Stimulated activated CD8-positive, alpha-beta memory T cell treated with anti-CD3 and anti-CD28 coated beads, Interleukin-2, amount 100 ng/mL, for 48 hours (primary cell): Measurements from ENCODE around the gene PSEN2.
"Not testable (repeated sequence)": the region's sequence is repeated elsewhere in the genome, so short reads cannot be mapped to it uniquely, and the experiment has no call there.

Experiments used
- DNase-seq, 2 donors: peaks; one replicate each; pipeline ENCODE4 v3.0.0-alpha.2; 2020; ENCODE audit warnings: low read depth in 2 of 2

PSEN2 gene

DNA sequence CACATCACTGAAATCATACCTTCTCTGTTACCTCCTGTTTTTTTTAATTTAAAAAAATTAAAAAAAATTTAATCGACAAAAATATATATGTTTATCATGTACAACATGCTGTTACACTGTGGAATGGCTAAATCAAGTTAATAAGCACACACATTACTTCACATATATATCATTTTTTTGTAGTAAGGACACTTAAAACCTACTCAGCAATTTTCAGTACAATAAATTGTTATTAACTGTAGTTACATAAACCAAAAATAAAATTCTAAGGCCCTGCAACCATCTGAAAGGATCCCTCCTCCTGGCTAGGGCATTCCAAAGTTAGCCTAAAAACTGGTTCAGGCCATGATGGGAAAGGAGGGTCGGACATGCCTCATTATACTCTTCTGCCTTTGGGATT is 46.1 kb downstream of the PSEN2 start:
- DNase-seq = no peak

DNA sequence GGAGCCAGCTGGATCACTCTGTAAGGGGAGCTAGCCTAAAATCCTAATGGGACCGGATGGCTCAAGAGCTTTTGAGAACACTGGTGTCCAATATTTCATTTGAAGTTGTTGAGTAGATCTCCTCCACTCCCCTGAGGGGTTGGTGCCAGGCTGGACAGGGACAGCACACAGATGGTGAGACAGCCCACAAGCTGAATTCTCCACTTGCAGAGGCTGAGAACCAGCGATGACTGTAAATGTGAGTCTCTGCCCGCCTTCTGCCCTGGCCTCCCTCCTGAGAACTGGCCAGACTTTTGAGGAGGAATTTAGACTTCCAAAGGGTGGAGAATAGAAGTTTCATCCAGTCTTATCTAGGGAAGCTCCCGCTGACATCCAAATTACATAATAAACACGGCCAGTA is 49.2 kb downstream of the PSEN2 start:
- DNase-seq = no peak

DNA sequence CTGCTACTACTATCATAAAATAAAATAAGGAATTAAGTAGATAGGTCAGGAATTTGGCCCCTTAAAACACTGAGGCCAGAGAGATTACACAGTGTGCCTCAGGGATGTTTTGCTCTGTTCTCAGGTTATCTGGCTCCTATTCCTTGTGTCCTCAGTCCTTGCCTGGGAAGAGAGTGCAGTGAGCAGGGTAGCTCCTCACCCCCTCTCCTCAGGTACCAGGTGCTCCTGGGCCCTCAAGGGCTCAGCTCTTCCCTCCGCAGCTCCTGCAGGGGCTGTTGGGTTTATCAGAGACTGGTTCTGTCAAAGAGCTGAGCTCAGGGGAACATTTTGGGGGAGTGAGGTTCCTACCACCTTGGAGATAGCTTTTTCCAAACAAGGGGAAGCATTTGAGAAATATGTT is 49.6 kb downstream of the PSEN2 start:
- DNase-seq = no peak

DNA sequence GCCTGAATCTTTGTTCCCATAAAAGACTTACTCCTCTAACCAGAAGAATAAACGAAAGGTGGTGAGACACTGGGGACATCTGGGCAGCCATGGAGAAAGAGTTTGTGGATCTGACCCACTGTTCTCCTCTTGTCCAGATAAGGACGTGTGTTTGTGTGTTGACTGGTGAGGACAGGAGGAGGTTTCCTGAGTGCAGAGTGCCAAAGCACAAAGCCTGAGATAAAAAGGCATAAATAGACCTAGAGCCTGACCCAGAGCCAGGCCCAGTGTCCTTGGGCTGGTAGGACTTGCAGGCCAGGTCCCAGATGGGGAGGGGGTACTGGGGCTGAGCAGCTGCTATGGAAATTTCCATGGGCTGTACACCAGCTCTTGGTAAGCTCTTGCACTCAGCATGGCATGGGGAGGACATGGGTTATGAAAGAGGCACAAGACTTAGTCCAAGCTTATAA is 50.1 kb downstream of the PSEN2 start:
- no peak for DNase-seq

DNA sequence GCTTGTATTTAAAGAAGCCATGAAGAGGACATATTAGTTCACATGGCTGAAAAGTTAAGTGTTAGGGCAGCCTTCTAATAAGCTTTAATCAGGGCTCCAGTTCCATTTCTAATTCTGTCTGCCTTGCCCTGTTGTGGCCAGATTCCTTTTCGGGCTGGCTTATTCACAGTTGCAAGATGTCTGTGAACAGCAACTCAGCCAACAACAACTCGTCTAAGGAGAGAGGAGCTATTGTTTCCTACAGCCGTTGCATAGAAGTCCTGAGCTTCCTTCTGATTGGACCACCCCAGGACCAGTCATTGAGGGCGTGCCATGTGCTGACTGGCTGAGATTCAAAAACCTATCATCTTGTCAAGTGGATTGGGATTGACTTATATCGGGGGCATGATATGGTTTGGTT is 51.1 kb downstream of the PSEN2 start:
- DNase-seq = no peak

DNA sequence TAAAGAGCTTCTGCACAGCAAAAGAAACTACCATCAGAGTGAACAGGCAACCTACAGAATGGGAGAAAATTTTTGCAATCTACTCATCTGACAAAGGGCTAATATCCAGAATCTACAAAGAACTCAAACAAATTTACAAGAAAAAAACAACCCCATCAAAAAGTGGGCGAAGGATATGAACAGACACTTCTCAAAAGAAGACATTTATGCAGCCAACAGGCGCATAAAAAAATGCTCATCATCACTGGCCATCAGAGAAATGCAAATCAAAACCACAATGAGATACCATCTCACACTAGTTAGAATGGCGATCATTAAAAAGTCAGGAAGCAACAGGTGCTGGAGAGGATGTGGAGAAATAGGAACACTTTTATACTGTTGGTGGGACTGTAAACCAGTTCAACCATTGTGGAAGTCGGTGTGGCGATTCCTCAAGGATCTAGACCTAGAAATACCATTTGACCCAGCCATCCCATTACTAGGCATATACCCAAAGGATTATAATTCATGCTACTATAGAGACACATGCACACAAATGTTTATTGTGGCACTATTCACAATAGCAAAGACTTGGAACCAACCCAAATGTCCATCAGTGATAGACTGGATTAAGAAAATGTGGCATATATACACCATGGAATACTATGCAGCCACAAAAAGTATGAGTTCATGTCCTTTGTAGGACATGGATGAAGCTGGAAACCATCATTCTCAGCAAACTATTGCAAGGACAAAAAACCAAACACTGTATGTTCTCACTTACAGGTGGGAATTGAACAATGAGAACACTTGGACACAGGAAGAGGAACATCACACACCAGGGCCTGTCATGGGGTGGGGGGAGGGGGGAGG is 59.1 kb downstream of the PSEN2 start:
- DNase-seq = not testable (repeated sequence)

DNA sequence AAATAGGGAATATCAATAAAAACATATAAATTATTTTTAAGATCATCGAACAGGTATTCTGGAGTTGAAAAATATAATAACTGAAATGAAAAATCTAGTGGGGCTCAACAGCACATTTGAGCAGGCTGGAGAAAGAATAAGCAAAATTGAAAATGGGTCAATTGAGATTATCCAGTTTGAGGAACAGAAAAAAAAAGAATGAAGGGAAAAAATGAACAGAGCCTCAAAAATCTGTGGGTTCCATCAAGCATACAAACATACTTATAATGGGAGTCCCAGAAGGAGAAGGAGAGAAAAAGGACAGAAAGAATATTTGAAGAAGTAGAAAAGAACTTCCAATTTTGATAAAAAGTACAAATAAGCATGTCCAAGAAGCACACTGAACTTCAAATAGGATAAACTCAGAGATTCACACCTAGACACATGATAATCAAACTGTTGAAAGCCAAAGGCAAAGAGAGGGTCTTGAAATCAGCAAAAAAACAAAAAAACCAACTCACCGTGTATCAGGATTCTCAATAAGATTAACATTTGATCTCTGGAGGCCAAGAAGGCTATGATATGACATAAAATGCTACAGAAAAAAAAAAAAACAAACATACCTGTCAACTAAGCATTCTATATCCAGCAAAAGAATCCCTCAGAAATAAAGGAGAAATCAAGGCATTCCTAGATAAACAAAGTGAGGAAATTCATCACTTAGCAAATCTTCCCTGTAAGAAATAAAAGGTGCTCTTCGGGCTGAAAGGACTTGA is 64.2 kb downstream of the PSEN2 start:
- no peak for DNase-seq

DNA sequence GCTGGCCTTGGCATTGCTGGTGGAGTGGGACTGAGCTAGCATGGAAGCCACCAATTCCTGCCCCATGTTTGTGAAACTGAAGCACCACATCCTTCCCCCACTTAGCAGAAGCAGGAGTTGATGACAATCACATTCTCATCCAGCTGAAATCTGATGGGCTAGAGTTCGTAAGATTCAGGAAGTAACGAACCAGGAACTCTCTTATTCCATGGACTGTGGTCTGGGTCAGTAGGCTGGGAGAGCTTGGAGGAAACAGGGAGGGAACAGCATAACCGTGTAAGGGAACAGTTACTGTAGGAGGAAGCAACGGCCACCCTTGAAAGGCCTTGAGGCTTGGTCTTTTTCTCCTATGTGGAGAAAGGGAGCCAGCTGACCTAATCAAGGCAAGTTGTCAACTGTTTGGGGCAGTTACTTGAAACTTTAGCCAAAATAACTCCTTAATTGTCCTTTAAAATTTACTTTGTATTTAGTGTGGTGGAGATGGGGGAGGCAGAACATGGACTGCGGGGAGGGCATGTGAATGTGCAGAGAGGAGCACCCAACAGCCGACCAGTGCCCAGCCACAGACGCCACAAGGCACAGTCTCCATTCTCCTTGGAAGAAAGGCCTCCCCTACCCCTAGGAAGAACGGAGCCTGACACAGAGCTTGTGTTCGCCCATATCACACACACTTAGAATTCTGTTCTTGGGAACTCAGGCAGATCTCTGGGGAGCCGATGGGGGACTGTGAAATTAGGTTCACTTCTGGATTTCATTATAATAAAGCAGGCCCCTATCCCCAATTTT is 67.7 kb downstream of the PSEN2 start:
- DNase-seq = no peak

DNA sequence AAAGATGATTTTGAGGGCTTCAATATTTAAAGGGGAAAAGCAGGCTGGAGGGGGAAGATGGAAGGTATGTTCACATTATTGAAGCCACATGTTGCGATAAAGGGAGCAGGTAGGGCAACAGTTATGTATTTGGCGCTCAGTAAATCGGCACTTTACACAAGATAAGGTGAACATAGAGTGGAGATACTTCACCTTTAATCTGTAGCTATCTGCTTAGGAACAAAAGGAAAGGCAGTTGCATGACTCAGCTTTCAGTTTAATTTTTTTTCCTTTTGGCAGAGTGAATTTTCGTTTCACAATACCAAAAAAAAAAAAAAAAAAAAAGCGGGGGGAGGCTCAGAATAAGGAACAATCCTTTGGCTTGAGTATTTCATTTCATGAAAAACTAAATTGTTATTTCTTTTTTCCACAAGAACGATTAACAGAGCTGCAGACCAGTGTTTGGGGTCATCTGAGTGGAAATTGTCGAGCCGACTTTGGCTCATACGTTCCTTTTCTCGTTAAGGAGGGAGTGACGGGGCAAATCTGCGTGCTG is 68.6 kb downstream of the PSEN2 start:
- DNase-seq = no peak

DNA sequence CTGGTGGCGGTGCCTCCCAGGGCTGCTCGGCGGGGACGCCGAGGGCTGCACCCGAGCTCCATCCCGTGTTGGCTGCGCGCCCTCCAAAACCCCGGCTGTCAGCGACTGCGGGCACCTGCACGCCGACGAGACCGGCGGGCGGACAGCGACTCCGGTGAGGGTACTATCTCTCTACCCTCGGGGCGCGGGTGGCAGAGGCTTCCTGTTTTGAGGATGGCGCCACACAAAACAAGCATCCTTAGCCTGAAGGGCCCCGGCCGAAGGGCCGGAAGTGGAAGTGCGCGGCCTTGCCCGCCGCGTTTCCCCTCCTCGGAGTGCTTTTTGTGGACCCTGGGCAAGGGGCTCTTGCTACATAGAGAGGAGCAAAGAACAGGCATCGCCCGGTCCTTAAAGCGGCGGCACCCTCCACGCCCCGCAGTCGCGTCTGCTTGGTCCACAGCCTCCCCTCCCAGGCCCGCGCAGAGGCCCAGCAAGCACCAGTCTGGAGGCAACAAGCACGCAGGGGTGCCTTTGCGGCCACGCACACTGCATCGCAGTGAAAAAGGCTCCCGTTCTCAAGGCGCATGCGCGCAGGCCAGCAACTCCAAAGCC is 69.1 kb downstream of the PSEN2 start:
- peak; percentile 46 to 58 for DNase-seq

DNA sequence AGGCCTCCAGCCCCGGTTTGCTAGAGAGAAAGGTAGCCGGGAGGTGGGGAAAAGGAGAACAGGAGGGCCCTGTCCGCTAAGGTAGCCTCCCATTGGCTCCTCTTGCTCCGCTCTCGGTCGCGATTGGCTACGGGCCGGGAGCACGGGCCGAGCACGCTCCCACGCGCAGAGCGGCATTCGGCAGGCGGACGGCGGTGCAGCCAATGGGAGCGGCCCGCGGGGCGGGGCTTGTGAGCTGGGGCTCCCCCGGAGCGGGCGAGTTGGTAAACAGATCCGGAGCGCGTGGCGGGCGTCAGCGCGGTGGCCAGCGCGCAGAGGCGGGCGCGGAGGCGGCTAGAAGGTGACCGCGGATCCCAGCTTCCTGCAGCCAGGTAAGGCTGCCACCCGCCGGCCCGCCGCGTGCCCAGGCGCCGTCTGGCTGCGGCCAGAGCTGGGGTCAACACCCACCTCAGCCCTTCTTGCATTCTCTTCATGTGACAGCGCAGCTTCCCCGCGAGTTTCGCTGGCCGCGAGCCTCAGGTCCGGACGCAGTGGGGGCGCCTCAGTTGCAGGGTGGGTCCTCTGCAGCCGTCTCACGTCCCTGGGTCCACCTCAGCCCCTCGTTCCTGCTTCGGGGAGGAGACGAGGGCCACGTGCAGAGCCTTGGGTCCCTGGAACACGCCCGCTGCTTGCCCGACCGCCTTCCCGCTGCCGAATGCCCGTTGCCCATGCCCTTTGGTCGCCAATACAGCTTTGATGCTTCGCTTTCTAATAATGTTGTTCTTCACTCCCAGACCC is 69.8 kb downstream of the PSEN2 start, which contains the start of gene COQ8A:
Gene COQ8A (plus strand): TSS at position 266 of the 777 bp plus-strand sequence. CDS start 21,092 bp downstream, outside the sequence.
- peak; percentile 97 to 99 for DNase-seq

DNA sequence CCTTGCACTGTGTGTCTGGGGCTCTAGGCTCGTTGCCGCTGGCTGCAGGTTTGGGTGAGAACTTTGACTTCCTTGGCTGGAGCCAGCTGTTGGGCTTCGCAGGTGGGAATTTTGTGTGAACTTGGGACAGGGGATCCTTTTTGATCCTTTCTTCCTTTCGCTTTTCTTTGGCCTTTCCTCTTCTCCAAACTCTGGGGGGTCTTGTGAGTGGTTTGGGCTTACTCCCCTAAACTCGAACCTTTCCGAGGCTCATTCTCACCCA is 70.3 kb downstream of the PSEN2 start:
- DNase-seq = no peak

DNA sequence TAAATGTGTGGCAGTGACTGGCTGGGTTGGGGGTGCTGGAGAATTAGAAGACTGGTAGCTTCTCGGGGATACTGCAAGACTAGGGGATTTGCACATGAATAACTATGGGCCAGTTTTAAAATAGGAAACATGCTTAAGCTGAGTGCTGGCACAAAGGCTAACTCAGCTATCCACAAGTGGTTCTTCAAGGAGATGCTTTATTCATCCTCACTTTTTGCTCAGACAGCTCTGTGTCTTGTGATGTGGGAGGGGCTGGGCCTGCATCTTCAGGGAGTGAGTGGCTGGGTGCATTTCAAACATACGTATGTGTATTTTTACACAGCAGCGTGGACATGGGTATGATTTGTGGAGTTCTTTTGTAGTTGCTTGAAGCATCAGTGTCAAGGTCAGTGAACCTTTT is 72.0 kb downstream of the PSEN2 start:
- DNase-seq = no peak

DNA sequence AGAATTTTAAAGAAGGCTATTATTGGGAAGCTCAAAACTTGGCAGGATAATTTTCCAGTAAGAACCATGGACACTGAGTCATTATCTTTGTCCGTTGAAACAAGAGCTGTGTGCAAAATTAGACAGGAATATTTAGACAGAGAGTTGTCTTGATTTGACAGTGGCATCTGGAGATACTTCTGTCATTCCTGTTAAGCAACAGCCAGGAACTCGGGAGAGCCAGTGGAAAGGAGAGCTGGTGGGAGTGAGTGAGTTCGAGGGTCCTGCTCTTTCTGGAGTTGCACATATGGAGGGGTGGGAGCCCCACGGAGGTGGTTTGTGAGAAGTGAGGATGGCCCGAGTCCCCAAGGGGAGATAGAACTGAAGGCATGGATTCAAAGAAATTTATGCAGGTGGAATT is 72.7 kb downstream of the PSEN2 start:
- DNase-seq = no peak

DNA sequence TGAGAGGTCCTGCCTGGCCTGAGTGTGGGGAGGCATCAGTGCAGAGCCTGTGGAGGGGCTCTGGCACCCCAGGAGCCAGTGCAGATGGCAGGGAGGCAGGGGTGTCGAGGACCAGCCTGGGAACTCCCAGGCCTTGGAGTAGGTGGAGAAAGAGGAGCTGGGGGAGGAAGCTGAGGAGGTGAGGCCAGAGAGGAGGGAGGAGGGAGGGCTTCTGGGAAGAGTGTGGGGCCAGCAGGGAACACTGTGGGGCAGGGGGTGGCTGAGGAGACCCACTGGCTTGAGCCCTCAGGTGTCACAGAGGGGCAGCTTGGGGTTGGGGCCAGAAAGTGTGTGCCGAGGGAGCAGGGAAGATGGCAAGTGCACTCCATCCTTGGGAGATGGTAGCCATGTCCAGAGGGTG is 73.5 kb downstream of the PSEN2 start:
- DNase-seq = no peak

DNA sequence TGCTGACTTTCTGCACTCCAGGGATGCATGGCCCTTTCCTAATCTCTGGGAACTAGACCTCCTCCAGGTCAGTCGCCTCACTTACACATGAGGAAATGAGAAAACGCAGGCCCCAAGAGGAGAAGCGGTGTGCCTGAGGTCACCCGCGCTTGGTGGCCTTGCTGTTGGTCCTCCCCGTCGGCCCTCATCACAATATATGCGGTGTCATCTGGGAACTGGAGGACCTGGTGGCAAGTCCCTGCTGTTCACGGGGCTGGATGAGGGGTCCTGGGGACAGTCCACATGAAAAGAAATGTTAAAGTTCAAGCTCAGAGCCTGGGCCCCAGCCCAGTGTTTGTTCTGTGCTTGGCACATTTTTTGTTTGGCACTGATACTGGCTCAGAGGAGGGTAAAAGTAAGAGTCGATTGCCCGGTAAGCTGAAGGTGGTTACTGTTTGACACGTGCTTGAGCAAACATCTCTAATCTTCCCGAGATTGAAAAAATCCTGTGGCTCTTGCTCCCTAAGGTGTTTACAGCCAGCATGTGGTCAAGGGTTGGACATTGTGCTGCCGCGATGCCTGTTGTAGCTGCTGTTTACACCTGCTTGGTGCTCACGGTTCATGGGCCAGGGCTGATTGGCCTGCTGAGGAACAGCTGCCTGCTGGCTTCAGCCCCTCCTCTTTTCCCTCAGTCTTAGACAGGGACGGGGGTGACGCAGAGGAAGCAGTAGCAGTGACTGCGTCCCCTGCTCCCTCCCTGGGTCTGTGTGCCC is 74.9 kb downstream of the PSEN2 start:
- no peak for DNase-seq
